ENCODE data around the gene CALHM4.
A peak's percentile ranks its signal among the peaks of the same experiment; 100 is the strongest.

The CALHM4 gene

DNA sequence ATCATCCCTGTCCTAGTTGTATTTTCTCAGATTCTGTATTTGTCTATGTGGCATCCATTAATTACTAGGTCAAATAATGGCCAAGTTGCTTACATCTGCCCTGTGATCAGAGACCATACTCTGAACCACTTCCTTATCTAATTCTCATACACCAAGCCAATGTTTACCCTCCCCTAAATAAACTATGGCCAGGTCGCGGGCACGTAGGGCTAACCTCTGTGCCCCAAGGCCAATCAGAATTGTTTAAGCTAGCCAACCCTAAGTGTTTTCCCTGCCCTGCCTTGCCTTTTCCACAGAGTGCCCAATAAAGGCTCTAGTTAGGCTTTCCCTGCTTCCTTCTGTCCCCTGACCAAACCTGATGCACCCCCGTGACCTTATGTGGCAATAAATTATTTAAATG lies 2.8 kb upstream of the CALHM4 start:
- Histone ChIP-seq H3K27ac (ENCODE audit: low read depth, low read length) (no peak overlapping the region), H3K9ac (ENCODE audit: low read length) (no peak overlapping the region), H3K4me1 (ENCODE audit: control insufficient read depth, insufficient read depth, low read length) (no peaks in the 10 kb centered on the region), H3K4me3 (ENCODE audit: low read length) (no peak overlapping the region), H3K27me3 (ENCODE audit: control insufficient read depth, insufficient read depth, low read length) (no peaks in the 10 kb centered on the region), H3K36me3 (ENCODE audit: control insufficient read depth, insufficient read depth, low read length) (no peaks in the 10 kb centered on the region)

DNA sequence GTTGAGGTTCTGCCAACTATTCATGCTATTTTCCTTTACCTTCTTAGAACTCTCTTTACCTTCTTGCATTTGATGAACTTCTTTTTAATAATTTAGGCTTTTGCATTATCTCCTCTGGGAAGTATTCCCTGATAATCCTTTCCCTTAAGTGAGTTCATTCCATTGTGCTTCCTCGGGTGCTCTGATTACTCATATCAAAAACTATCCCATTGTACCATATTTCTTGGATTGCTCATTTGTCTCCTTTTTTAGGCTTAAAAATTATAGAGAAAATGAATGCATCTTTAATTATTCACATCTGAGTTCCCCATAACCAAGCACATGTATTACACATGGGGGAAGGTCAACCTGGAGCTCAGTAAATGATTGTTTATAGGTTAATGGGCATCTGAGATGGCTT lies 2.5 kb downstream of the CALHM4 start:
- H3K4me3 ChIP-seq (ENCODE audit: low read length): no peak overlapping the region
- no peak overlapping the region for H3K27ac ChIP-seq (ENCODE audit: low read depth, low read length)
- H3K9ac ChIP-seq (ENCODE audit: low read length): no peak overlapping the region
- H3K36me3 ChIP-seq (ENCODE audit: control insufficient read depth, insufficient read depth, low read length): no peaks in the 10 kb centered on the region
- no peaks in the 10 kb centered on the region for H3K4me1 ChIP-seq (ENCODE audit: control insufficient read depth, insufficient read depth, low read length)
- H3K27me3 ChIP-seq (ENCODE audit: control insufficient read depth, insufficient read depth, low read length): no peaks in the 10 kb centered on the region

DNA sequence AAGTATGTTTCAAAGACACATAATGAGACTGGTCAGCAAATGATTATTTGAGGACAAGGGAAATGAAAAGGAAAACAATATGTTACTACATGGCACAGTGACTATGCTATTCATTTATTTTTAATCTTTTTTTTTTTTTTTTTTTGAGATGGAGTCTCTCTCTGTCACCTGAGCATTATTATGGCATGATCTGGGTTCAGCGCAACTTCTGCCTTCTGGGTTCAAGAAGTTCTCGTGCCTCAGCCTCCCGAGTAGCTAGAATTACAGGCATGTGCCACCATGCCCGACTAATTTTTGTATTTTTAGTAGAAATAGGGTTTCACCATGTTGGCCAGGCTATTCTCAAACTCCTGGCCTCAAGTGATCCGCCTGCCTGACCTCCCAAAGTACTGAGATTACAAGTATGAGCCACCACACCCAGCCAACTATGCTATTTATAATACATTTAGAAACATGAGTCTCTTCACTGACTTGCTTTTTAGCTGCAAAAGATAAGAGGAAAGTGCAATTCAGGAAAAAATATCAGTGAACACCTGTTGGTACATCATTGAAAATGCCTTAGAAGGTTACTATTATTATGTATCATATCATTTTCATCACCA lies 3.4 kb downstream of the CALHM4 start:
- Histone ChIP-seq H3K9ac (ENCODE audit: low read length) (no peak overlapping the region), H3K27ac (ENCODE audit: low read depth, low read length) (no peak overlapping the region), H3K27me3 (ENCODE audit: control insufficient read depth, insufficient read depth, low read length) (no peaks in the 10 kb centered on the region), H3K4me1 (ENCODE audit: control insufficient read depth, insufficient read depth, low read length) (no peaks in the 10 kb centered on the region), H3K36me3 (ENCODE audit: control insufficient read depth, insufficient read depth, low read length) (no peaks in the 10 kb centered on the region), H3K4me3 (ENCODE audit: low read length) (no peak overlapping the region)

DNA sequence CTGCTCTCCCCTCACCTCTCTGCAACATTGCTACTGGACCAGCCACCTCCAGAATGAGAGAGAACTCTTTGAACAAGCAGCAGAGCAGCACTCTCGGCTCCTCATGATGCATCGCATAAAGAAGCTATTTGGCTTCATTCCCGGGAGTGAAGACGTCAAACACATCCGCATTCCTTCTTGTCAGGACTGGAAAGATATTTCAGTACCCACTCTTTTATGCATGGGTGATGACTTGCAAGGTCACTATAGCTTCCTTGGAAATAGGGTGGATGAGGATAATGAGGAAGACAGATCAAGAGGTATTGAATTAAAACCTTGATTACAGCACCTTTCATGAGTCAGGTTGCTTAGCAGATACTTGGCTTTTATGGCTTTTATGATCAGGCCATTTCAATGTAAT lies 4.3 kb downstream of the CALHM4 start:
- Histone ChIP-seq H3K4me1 (ENCODE audit: control insufficient read depth, insufficient read depth, low read length) (no peaks in the 10 kb centered on the region), H3K27ac (ENCODE audit: low read depth, low read length) (no peak overlapping the region), H3K9ac (ENCODE audit: low read length) (no peak overlapping the region), H3K4me3 (ENCODE audit: low read length) (no peak overlapping the region), H3K36me3 (ENCODE audit: control insufficient read depth, insufficient read depth, low read length) (no peaks in the 10 kb centered on the region), H3K27me3 (ENCODE audit: control insufficient read depth, insufficient read depth, low read length) (no peaks in the 10 kb centered on the region)

DNA sequence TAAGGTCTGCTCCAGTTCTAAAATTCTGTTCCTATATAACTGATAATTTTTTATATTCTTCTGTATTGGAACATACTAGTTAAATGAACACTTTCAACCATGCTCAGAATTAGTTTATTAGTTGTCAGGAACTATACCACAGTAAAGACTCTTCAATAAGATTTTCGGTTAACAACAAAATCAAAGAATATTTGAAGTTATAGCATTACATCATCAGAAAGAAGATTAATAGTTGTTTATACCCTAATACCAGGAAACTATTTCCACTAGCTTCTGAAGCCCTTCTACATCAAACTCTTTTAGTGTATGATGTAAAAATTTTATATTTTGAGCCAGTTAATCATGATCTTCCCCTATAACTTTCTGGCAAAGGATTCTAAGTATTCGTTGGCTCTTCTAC lies 6.6 kb downstream of the CALHM4 start:
- Histone ChIP-seq H3K36me3 (ENCODE audit: control insufficient read depth, insufficient read depth, low read length) (no peaks in the 10 kb centered on the region), H3K4me1 (ENCODE audit: control insufficient read depth, insufficient read depth, low read length) (no peaks in the 10 kb centered on the region)

DNA sequence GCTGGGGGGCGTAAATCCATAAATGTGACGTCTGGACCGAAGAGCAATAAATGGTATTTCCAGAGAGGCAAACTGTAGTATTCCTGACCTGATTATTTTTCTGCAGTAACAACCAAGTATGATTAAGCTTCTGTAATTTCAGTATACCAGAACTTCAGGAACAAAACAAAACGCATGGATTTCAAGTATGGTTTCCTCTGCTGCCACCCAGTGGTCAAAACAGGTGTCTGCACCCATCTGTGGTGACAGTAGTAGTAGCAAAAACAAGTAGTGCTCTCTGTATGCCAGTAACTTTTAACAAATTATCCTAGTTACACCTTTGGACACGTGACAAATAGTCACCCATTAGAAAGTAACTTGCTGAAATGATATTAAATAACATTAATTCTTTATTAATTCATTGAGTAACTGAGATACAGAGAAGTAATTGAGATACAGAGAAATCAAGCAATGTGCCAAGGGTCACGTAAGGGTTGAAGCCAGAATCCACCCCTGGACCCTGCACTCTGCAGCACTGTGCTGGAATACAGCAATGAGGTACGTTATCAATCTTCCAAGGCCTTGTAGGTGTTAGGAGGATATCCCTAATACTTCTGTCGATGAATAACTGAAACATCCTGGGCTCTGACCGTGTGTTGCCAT lies 7.9 kb downstream of the CALHM4 start:
- no peaks in the 10 kb centered on the region for H3K27me3 ChIP-seq (ENCODE audit: control insufficient read depth, insufficient read depth, low read length)
- no peak overlapping the region for H3K27ac ChIP-seq (ENCODE audit: low read depth, low read length)
- H3K4me1 ChIP-seq (ENCODE audit: control insufficient read depth, insufficient read depth, low read length): no peaks in the 10 kb centered on the region
- peak overlapping the region; percentile 20 for H3K4me3 ChIP-seq (ENCODE audit: low read length)
- H3K9ac ChIP-seq (ENCODE audit: low read length): no peak overlapping the region
- no peaks in the 10 kb centered on the region for H3K36me3 ChIP-seq (ENCODE audit: control insufficient read depth, insufficient read depth, low read length)

More for the DNA sequence above, 6.6 kb downstream of the CALHM4 start:
- Histone ChIP-seq H3K27me3 (ENCODE audit: control insufficient read depth, insufficient read depth, low read length) (no peaks in the 10 kb centered on the region), H3K9ac (ENCODE audit: low read length) (no peak overlapping the region), H3K27ac (ENCODE audit: low read depth, low read length) (no peak overlapping the region), H3K4me3 (ENCODE audit: low read length) (no peak overlapping the region)

DNA sequence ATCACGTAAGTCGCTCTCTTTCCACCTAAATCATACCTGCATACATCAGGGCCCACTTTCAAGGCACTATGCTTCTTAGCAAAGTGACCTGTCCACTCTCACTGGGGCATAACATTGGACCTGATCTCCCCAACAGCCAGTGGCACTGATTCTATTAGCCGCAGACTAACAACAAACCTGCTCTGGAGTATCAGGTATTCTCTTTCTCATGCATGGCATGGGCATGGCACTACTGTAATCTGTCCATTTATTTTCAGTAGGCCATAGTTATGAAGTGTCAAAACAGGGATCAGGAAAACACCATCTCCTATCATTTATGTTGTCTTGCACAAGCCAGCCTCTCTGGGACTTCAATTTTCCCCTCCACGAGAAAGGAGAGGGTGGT lies 8.5 kb downstream of the CALHM4 start:
- Histone ChIP-seq H3K9ac (ENCODE audit: low read length) (no peak overlapping the region), H3K4me3 (ENCODE audit: low read length) (no peak overlapping the region)

DNA sequence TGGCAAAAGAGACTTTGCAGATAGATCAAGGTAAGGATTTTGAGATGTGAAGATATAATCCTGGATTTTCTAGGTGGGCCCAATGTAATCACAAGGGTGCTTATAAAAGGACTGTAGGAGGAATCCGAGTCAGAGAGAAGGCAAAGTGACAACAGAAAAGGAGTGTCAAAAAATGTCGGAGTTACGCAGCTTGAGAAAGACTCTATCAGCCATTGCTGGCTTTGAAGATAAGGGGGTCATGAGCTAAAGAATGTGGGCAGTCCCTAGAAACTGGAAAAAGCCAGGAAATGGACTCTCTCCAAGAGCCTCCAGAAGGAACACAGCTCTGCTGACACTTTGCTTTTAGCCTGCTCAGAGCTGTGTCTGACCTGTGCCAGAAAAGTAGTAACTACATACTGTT lies 9.1 kb downstream of the CALHM4 start:
- Histone ChIP-seq H3K9ac (ENCODE audit: low read length) (no peak overlapping the region), H3K27me3 (ENCODE audit: control insufficient read depth, insufficient read depth, low read length) (no peaks in the 10 kb centered on the region), H3K36me3 (ENCODE audit: control insufficient read depth, insufficient read depth, low read length) (no peaks in the 10 kb centered on the region), H3K4me3 (ENCODE audit: low read length) (no peak overlapping the region), H3K27ac (ENCODE audit: low read depth, low read length) (no peak overlapping the region), H3K4me1 (ENCODE audit: control insufficient read depth, insufficient read depth, low read length) (no peaks in the 10 kb centered on the region)

More for the DNA sequence above, 8.5 kb downstream of the CALHM4 start:
- Histone ChIP-seq H3K27me3 (ENCODE audit: control insufficient read depth, insufficient read depth, low read length) (no peaks in the 10 kb centered on the region), H3K36me3 (ENCODE audit: control insufficient read depth, insufficient read depth, low read length) (no peaks in the 10 kb centered on the region), H3K4me1 (ENCODE audit: control insufficient read depth, insufficient read depth, low read length) (no peaks in the 10 kb centered on the region), H3K27ac (ENCODE audit: low read depth, low read length) (no peak overlapping the region)

DNA sequence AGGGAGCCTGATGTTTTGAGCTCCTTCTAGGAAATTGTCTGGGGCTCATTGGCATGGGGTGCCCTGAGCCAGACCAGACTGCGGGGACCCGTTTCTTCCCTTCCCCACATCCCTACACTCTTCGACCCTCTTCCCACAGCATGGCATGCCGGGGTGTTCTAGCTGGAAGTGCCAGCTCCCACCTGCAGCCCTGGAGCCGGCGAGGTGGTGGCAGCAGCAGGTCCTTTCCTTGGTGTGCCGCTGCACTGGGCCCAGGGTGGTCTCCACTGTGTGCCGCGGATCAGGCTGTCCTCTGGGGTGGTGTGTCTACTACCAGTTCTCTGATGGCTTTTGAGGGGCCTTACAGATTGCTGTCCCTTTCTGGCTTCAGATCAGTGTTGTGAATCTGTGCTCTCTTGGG lies 10.3 kb downstream of the CALHM4 start:
- H3K27me3 ChIP-seq (ENCODE audit: control insufficient read depth, insufficient read depth, low read length): no peaks in the 10 kb centered on the region
- H3K27ac ChIP-seq (ENCODE audit: low read depth, low read length): no peak overlapping the region

DNA sequence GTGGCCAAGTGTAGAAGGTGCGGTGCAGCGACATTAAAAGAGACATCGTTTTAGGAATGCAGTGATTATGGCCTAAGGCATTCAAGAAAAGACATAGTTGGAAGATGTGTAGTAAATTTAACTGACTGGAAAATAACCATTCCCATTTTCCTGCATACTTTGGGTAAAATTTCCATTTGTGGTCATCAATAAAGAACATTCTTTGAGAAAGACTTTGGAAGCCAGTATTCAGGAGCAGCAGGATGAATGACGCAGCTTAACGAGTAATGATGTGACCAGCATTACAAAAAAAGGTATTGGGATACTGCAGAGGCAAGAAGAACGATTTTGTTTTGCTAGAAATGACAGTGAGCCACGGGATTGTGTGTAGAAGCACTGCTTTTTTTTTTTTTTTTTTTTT lies 10.8 kb downstream of the CALHM4 start:
- Histone ChIP-seq H3K27ac (ENCODE audit: low read depth, low read length) (no peak overlapping the region), H3K36me3 (ENCODE audit: control insufficient read depth, insufficient read depth, low read length) (no peaks in the 10 kb centered on the region), H3K4me1 (ENCODE audit: control insufficient read depth, insufficient read depth, low read length) (no peaks in the 10 kb centered on the region), H3K27me3 (ENCODE audit: control insufficient read depth, insufficient read depth, low read length) (no peaks in the 10 kb centered on the region), H3K9ac (ENCODE audit: low read length) (no peak overlapping the region), H3K4me3 (ENCODE audit: low read length) (no peak overlapping the region)

More for the DNA sequence above, 10.3 kb downstream of the CALHM4 start:
- no peak overlapping the region for H3K9ac ChIP-seq (ENCODE audit: low read length)
- no peaks in the 10 kb centered on the region for H3K36me3 ChIP-seq (ENCODE audit: control insufficient read depth, insufficient read depth, low read length)
- H3K4me3 ChIP-seq (ENCODE audit: low read length): no peak overlapping the region
- no peaks in the 10 kb centered on the region for H3K4me1 ChIP-seq (ENCODE audit: control insufficient read depth, insufficient read depth, low read length)

DNA sequence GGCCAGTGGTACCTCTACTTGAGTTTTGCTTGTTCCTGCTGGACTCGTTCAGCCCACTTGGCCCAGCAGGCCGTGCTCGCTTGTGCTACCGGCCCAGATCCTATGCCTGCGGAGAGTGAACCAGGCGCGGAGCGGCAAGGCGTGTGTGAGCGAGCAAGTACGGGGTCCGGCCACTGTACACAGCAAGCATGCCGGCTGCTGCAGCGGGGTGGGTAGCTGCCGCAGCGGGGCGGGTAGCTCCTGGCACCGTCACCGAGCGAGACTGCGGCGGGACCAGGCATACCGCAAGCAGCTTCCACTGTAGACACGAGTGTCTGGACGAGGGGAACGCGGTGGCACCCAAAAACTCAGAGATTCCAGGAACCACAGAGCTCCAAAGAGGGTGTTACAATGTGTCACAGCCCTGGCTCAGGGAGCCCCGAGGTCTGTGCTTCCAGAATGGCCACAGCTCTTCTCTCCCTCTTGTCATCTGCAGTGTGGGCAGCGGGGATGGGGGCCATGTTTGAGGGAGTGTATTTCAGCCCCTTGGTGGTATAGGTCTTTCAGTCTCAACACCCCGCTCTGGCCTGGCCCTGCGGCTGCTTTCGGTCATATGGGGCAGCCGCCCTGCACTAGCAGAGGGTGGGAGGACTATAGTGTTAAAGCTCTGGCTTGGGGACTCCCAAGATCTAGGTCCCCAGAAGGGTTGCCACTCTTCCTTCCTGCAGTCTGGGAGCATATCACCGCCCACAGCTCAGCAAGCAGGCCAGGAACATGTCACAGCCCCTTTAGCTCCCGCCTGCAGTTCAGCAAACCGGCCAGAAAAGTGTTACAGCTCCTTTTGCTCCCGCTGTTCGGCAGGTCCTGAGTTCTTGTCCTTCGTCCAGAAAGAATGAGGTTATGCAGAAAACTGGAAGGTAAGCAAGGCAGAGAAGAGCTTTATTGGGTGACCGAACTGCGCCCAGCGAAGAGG lies 11.6 kb downstream of the CALHM4 start:
- H3K36me3 ChIP-seq (ENCODE audit: control insufficient read depth, insufficient read depth, low read length): no peaks in the 10 kb centered on the region
- no peak overlapping the region for H3K27ac ChIP-seq (ENCODE audit: low read depth, low read length)
- H3K4me1 ChIP-seq (ENCODE audit: control insufficient read depth, insufficient read depth, low read length): peaks cover 3% of the 10 kb centered on the region
- H3K9ac ChIP-seq (ENCODE audit: low read length): no peak overlapping the region
- no peaks in the 10 kb centered on the region for H3K27me3 ChIP-seq (ENCODE audit: control insufficient read depth, insufficient read depth, low read length)
- peak overlapping the region; percentile 50 for H3K4me3 ChIP-seq (ENCODE audit: low read length)

DNA sequence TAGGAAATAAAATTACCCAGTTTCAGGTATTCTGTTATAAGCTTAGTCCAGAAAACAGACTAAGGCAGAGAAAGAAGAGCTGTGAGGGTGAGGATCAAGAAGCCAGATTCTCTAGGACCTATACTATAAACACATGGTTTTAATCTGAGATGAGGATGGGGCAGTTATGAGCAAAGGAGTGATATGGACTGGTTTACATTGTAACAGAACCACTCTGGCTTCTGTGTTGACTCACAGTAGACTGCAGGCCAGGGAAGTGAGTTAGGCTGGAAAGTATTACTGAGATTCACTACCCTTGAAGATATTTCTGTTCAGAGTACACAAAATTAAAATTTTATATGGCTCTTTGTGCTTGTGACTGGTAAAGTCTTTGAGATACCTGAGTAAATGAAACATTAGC lies 14.6 kb downstream of the CALHM4 start:
- H3K4me1 ChIP-seq (ENCODE audit: control insufficient read depth, insufficient read depth, low read length): peaks cover 6% of the 10 kb centered on the region
- H3K9ac ChIP-seq (ENCODE audit: low read length): no peak overlapping the region

More for the DNA sequence above, 14.6 kb downstream of the CALHM4 start:
- no peaks in the 10 kb centered on the region for H3K27me3 ChIP-seq (ENCODE audit: control insufficient read depth, insufficient read depth, low read length)
- no peaks in the 10 kb centered on the region for H3K36me3 ChIP-seq (ENCODE audit: control insufficient read depth, insufficient read depth, low read length)
- no peak overlapping the region for H3K27ac ChIP-seq (ENCODE audit: low read depth, low read length)
- H3K4me3 ChIP-seq (ENCODE audit: low read length): no peak overlapping the region

Measured in rectal smooth muscle tissue (tissue), 1 donor.